Gastroesophageal sphincter (tissue), 3 donors: ENCODE data around the gene BTC.

Experiments
- POLR2A ChIP-seq, 2 donors: fragments of 450-650 bp; IDR thresholded peaks; one replicate each; pipeline ENCODE4 v1.6.1; 2017; ENCODE audit warnings: antibody characterized with exemption in 2 of 2, mild to moderate bottlenecking in 2 of 2, moderate library complexity in 1 of 2
- TF ChIP-seq, protein P1 (sequence below), 4 experiments: fragments of 200-600 bp in 2 of 4; fragments of 450-650 bp in 2 of 4; sonication (generic) in 1 of 4; IDR thresholded peaks; one replicate each; pipeline ENCODE4 v1.5.1; 2017 to 2019; ENCODE audit warnings: antibody characterized with exemption in 4 of 4, mild to moderate bottlenecking in 2 of 4, moderate library complexity in 2 of 4

DNA sequence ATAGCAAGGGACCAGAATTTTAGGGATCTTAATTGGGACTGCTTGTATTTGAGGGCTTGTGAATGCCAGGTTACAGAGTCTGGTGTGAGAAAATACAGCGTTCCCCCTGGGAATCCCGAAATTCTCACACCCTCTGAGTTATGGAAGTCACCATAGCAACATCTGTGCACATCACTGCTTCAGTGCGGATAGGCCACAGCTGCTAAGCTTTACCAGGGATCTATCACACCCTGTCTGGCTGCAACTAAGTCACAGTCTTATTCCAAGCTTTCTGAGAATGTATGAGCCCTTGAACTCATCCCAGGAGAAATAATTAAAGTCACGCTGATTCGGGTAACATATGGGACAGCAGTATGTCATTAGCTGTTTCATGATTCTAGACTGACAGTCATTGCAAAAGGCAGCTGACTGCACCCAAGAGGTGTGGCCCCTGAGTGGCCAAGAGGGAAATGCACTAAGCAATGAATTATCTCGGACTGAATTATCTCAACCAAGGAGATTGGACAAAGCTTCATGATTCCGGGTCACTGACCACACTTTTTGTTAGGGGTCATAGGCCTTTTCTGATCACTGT, 46.7 kb upstream of the BTC start:
- TF ChIP-seq, protein P1, sequence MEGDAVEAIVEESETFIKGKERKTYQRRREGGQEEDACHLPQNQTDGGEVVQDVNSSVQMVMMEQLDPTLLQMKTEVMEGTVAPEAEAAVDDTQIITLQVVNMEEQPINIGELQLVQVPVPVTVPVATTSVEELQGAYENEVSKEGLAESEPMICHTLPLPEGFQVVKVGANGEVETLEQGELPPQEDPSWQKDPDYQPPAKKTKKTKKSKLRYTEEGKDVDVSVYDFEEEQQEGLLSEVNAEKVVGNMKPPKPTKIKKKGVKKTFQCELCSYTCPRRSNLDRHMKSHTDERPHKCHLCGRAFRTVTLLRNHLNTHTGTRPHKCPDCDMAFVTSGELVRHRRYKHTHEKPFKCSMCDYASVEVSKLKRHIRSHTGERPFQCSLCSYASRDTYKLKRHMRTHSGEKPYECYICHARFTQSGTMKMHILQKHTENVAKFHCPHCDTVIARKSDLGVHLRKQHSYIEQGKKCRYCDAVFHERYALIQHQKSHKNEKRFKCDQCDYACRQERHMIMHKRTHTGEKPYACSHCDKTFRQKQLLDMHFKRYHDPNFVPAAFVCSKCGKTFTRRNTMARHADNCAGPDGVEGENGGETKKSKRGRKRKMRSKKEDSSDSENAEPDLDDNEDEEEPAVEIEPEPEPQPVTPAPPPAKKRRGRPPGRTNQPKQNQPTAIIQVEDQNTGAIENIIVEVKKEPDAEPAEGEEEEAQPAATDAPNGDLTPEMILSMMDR (IDR thresholded peaks at IDR 0.05) = no peak
- no peak for TF ChIP-seq POLR2A (IDR thresholded peaks at IDR 0.05)
